CD4-positive, alpha-beta T cell treated with Interleukin-21 for 1 hour (primary cell): ENCODE measurements around the gene APOBEC3A.
"Not testable (repeated sequence)": the region's sequence is repeated elsewhere in the genome, so short reads cannot be mapped to it uniquely, and the experiment has no call there.

Experiments
- DNase-seq: peaks from one replicate; pipeline ENCODE4 v3.0.0-alpha.2; 2020

APOBEC3A gene

GRCh38 chr22:38981992-38982927, 24.9 kb downstream of the APOBEC3A start, which contains the start of gene APOBEC3B:
APOBEC3B (plus strand) TSS chr22:38982347; CDS start chr22:38982454, 107 bp downstream.
- DNase-seq: peak; percentile 81

GRCh38 chr22:38984224-38984623, 26.8 kb downstream of the APOBEC3A start:
- DNase-seq: no peak

GRCh38 chr22:38984784-38985757, 27.7 kb downstream of the APOBEC3A start:
- DNase-seq: peak; percentile 89

- no peak for DNase-seq
Measured at GRCh38 chr22:38986629-38987028, 29.2 kb downstream of the APOBEC3A start.

GRCh38 chr22:38987171-38987895, 29.9 kb downstream of the APOBEC3A start:
- DNase-seq: no peak

- DNase-seq: peak; percentile 30
Measured at GRCh38 chr22:38989466-38989865, 32.1 kb downstream of the APOBEC3A start.

- DNase-seq: not testable (repeated sequence)
Measured at GRCh38 chr22:38992871-38993371, 35.5 kb downstream of the APOBEC3A start.

GRCh38 chr22:38996105-38996504, 38.7 kb downstream of the APOBEC3A start:
- no peak for DNase-seq

- DNase-seq: no peak
Measured at GRCh38 chr22:38997518-38997917, 40.1 kb downstream of the APOBEC3A start.

GRCh38 chr22:39003165-39003638, 45.8 kb downstream of the APOBEC3A start:
- DNase-seq: peak; percentile 84

GRCh38 chr22:39007177-39007576, 49.8 kb downstream of the APOBEC3A start:
- DNase-seq: no peak

- not testable (repeated sequence) for DNase-seq
Measured at GRCh38 chr22:39008271-39008850, 51.0 kb downstream of the APOBEC3A start.

- DNase-seq: no peak
Measured at GRCh38 chr22:39010946-39011345, 53.5 kb downstream of the APOBEC3A start.
